Fibroblast of skin of right quadriceps (primary cell): ENCODE results near the gene CYTH4.

Experiments
- DNase-seq: peaks from one replicate; pipeline ENCODE4 v3.0.0-alpha.2; 2013

The CYTH4 gene

DNA sequence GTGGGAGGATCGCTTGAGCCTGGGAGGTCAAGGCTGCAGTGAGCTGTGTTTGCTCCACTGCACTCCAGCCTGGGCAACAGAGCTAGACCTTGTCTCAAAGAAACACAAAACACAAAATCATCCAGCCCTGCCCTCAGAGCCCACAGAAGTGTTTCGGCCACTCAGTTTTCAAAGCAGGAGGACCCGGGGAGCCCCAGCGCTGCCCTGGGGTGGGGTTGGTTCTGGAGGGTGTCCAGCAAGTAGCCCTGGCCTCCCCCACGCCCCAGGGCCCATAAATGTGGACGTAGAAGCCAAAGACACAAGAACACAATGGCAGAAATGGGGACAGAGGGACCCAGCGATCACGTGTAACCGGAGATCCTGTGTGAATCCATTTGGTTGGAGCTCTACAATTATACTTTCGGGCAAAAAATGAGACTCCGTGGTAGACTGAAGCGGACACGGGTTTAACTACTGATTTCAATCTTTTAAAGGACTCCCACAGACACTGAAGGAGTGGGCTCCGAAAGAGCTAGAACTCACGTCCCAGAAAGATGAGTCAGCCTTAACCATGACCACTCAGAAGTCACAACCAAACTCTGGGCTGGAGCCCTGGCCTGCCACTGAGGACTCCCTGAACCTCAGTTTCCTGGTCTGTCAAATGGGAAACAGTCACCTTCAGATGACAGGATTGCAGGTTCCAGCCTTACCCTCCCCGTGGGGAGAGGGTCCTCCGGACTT lies 9.0 kb upstream of the CYTH4 start:
- DNase-seq = peak; percentile 69

DNA sequence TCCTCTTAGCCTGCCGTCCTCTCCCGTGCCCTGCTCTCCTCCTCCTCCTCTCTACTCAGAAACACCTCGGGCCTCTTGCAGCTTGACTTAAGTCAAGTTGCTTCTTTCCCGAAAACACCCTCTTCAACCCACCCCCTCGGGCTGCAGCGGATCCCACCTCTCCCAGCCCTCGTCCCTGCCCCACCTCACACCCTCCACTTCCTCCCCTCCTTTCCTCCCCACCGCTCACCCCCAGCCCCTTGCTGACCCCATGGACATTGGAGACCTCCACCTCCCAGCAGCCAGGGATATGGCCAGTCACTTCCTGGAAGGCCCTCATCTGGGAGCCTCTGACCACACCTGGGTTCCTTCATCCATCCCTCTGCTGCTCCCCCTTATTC lies 8.5 kb upstream of the CYTH4 start:
- no peak for DNase-seq

DNA sequence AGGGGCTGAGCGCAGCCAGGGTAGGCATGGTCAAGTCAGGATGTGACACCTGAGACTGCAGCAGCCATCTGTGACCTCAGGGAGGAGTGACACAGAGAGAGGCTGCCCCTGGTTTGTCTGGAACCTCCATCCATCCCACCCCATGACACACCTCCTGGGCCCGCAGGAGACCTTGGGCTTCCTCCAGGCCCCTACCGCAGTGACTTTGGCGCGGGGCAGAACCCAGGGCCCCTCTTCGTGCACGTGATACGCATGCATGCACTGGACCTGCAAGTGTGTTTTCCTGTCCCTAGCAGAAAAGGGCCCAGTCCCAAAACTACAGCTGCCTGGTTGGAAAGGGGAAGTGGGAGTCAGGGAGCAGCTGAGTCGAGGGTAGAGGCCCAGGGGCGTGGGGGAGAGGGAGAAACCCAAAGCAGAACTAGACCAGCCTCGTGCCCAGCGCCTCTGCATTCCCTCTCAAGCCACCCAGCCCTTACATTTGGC lies 7.9 kb upstream of the CYTH4 start:
- DNase-seq = no peak

DNA sequence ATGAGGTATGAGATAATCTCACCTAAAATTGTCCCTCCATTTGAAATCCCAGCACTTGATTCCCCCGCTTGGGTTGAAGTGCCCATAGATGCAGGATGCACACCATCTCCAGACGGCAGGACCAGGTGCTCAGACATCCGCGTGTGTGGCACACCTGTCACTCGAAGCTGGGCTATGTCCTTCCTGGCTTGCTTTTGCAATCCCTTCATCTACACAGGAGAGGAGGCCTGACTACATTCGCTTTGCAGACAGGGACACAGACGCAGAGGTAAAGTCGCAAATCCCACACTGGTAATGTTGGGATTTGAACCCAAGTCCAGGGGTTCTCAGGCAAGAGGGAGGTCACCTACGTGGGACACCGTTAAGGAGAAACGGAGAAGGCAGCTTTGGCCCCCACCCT lies 7.2 kb upstream of the CYTH4 start:
- no peak for DNase-seq

DNA sequence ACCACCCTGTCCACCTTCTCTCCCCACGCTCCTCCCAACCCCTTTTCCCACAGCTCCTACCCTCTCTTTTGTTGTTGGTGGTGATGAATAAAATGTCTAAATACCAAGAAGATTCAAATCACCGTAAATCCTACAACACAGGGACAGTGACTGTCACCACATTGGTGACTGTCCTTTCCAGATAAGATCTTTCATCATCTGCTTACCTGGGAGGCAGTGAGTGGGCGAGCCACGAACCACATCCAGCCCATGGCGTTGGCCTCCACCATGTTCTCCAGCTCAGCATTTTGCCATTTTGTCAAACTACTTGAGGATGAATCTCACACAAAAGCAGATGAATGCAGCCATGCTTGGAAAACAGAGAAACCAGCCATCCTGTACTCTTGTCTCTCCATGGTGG lies 6.7 kb upstream of the CYTH4 start:
- no peak for DNase-seq

DNA sequence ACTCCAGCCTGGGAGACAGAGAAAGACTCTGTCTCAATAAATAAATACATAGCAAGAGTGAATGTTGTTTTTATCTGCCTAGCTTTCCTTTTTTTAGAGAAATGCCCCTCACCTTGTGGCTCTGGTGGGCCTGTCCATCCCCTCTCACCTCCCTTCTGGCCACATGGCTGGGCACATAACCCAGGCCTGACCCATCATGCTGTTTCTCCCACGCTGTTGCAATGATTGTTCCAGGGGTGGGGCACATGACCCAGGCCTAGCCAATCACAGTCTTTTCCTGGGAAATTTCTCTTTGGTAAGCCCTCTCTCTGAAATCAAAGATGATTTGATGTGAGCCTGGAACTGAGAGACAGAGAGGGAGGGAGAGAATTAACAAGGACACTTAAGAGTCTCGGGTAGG lies 5.5 kb upstream of the CYTH4 start:
- DNase-seq = no peak

DNA sequence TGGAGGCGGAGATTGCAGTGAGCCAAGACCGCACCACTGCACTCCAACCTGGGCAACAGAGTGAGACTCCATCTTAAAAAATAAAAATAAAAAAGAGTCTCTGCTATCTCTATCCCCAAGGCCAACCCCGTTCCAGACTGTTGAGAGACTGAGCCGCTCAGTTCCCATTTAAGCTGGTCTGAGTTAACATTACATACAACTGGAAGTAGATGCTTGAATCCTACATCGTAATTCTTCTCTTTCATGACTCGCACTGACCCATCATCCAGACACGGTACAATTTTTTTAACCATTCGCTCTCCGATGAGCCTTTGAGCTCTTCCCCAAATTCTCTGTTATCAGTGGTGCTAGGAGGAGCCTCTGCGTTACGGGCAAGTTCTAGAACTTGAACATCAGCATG lies 4.9 kb upstream of the CYTH4 start:
- peak; percentile 10 for DNase-seq

DNA sequence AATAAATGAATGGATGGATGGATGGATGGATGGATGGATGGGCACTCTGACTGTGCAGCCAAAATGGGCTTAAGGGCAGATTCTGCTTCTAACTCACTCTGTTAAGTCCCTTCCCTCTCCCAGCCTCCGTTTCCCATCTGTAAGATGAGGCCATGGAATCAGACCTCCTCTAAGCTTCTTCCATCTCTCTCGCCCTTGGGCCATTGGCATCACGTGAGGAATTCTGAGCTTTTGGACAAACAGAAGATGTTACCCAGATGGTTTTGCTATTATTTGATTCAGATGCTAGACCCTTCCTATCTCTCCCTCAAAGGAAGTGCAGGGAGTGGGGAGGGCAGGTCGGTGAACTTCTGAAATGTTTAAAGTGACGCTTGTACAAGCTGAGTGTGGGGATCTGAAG lies 4.0 kb upstream of the CYTH4 start:
- DNase-seq = no peak

DNA sequence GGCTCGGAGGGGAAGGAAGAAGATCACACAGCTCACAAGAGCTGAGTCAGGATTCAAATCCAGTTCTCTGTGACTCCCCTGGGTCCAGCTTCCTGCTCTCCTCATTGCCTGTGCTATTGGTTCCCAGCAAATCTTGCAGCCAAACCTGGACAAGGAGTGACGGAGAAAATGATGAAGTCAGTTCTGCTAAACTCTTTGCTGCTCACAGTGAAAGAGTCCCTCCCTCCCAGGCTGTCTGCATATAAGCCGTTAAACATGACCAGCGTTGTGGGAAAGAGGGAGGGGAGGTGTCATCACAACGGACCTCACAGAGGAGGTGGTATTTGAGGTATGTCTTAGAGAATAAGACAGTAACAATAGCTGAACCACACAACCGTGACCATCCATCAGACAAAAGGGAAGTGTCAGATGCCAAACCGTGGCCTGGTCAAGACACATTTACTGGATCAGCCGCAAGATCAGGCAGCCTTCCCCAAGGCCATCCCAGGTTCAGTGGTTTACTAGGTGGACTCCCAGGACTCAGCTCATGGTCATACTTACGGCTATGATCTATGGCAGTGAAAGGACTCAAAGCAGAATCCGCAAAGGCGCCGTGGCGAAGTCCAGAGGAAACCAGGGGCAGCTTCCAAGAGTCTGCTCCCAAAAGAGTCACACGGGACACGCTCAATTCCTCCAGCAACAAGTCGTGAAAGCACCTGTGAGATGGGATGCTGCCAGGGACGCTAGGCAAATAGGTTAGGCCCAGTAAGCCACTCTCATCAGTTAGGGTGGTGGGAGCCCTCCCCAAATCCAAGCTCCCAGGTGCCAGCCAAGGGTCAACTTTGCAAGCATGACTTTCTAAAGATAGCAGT lies 2.8 kb upstream of the CYTH4 start:
- DNase-seq = peak; percentile 30

DNA sequence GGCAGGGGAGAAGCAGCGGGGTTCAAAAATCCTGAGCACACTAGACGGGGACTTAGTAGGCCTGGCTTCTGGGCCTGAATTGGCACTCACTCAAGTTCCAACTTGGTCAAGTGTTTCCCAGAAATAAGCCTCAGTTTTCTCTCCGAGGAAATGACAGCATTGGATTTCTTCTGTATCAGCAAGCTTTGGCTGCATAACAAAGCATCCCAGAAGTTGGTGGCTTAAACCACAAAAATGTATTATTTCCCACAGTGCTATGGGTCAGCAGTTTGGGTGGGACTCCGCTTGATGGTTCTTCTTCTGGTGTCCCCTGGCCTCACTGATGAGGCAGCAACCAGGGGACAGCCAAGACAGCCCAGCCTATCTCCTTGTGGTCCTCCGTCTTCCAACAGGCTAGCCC lies 1.6 kb upstream of the CYTH4 start:
- no peak for DNase-seq

DNA sequence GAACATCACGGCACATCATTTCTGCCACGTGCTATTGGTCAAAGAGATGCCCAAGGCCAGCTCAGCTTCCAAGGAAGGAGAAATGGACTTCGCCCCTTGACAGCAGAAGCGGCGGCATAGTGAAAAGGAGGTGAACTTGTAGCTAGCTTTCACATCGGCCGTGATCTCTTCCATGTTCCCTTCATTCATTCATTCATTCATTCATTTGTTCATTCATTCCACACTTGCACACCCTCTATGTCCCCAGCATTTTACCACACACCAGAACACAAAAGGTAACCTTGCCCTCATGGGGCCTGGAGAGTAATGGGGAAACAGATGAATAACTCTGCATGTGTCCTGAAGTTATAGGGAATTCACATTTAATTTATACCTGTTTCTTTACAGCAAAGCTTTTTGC lies 1.1 kb upstream of the CYTH4 start:
- no peak for DNase-seq

DNA sequence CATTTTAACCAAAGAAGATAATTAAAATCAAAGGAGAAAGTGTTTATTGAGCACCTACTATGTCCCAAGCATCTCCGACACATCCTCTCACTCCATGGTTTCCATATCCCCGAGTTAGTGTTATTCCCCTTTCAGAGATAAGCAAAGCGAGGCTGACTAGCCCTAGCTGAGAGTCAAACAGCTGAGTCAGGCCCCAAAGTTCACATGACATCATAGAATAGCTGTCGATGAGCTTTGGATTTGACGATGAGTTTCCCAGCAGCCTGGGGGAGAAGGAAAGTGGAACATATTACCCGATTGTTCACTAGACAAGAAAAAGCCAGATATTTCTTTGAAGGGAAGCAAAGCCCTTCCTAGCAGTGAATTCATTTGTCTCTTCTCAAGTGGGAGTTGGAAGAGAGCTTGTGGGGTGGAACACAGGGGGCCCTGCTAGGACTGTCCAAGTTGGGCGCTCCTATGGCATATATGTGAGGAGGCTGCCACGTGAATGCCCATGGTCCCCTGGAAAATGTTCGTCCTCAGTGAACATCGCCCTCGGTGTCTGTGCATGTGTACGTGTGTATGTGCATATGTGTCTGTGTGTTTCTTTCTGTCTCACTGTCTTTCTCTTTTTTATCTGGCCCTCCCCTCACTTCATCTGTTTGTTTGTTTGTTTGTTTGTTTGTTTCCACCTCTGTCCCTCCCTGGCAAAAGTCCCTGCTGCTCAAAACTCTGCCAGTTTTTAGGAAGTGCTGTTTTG lies 493 bp upstream of the CYTH4 start:
- DNase-seq = no peak

DNA sequence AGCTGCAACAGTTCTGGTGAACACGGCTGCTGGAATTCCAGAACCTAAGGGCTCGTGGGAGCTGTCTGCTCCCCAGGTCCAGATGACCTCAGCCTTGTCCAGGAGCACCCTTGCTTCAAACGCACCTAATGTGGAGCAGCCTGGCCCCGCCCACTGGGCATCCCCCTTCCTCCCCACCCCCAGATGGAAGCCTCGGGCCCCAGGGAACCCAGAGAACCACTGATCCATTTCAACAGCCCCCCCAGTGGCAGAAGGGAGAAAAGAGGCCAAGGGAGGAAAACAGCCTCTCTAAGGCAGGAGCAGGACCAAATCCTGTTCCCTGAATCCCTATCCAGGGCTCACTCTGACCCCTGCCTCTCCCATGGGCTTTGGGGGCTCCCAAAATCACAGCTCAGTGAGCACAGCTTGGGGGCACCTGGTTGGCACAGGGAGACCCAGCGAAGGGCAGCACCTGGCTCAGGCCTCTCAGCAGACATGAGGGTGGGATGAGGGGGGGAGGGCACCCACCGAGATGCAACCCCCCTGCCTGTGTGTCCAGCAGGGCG lies 1.2 kb downstream of the CYTH4 start:
- DNase-seq = no peak

DNA sequence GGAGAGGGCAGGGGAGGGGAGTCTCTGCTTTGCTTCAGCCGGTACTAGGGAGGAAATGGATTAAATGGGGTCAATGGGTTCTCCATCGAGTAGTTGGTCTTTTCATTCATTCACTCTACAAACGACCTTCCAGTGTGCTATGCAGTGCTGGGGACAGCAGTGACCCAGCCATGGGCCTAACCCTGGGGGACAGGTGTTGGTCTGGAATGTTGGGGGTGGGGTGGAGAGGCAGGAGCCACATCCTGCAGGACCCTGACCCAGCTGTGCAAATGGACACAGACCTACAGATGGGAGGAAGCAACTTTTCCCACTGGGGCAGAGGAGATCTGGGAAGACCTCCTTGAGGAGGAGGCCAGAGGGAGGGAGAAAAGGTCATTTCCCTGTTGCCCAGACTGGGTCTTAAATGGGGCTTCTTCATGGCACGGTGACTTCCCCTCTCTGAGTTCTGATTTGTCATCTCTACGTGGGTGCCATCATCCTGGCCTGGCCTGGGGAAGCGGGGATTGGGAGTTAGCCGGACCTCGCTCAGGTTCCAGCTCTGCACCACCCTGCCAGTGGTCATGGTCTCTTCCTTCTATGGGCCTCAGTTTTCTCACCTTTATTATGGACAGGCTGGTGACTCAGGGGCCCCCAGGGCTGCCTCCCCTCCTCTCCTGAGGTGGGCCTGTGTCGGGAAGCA lies 2.0 kb downstream of the CYTH4 start:
- DNase-seq = no peak

DNA sequence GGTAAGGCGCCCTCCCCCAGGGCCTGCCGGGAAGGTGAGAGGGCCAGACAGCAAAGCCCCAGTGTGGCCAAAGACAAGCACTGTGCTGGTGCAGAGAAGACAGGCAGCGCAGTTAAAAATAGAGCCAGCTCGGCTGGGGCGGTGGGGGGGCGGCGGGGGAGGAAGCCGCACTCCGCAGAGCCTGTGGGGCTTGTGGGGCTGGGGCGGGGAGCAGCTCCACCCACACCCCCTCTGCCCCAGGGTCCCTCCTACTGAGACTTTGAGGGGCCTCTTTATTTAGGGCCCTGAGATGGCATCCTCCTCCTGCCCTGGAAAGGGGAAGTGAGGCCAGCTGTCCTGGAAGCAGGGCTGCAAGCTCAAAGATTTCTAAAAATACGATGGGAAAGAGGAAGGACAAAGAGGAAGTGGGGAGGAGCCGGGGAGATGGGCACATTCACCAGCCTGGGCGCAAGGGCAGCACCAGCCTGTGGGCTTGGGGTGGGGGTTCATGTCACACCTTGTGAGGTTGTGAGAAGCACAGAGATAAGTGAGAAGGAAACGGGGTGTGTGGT lies 2.6 kb downstream of the CYTH4 start:
- DNase-seq = no peak

DNA sequence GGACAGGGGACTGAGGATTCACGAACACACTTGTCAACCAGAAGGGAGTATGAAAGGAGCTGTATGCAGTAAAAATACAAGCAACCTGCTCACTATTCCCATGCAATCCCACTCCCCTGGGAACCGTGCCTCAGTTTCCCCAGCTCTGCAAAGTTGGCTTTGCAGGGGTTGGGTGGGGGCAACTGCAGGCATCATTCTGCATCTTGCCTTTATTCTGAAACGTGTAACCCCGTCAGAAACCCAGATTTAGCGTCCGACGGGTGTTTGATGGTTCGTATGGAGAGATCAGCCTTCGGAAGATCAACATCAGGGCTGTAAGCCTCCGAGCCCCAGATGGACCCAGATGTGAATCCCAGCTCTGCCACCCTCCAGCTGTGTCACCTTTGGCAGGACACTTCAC lies 3.6 kb downstream of the CYTH4 start:
- no peak for DNase-seq

DNA sequence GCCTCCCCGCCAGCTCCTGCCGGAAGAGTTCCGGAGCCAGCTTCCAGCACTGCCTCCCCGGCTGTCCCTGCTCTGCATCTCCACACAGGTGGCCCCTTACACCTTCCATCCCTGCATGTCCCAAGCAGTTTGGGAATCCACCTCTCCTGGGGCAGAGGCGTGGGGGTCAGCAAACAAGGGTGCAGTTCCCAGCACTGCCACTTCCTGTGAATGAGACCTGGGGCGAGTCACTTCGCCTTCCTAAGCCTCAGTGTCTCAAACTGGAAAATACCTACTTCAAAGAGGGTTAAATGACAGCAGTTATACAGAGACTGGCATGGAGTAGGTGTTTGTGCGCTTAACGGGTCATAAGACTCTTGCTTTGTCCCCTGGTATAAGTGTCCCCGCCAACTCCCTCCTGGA lies 5.2 kb downstream of the CYTH4 start:
- DNase-seq = no peak

DNA sequence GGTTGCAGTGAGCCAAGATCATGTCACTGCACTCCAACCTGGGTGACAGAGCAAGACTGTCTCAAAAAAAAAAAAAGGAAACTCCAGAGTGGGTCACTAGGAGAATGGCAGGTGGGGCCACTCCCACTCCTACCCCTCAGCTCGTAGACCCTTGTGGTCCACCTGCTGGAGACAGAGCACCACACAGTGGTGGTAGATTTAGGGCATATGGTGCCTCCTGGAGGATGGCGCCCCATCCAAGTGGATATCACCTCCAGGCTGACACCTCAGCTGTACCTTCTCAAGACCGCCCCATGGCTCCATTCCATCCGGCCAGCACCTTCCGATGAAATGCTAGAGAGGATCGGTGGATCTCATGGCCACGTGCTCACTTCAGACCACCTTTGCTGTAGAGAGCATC lies 6.2 kb downstream of the CYTH4 start:
- DNase-seq = no peak

DNA sequence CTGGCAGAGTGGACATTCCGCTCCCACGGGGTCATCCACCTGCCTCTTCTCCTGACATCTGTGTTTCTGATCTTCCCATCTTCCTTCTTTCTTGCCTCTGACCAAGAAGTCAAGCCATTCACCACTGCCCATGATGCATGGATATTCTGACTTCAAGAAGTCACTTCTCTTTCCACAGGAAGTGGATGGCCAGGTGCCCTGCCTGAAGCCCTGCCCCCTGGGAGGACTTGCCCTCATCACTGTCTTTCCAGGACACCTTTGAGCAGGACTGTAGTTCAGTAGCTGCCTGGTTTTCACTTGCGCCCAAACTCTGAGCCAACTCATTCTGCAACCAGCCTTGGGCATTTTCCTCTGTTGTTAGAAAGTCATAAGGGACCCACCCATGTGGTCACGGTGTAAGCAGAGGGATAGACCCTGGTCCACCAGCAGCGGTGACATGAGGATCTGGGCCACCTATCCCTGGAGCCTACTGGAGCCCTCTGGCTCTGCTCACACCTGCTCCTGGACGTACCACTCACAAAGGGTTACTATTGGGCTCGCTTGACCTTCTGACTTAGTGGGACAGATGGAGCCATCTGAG lies 6.9 kb downstream of the CYTH4 start:
- DNase-seq = no peak

DNA sequence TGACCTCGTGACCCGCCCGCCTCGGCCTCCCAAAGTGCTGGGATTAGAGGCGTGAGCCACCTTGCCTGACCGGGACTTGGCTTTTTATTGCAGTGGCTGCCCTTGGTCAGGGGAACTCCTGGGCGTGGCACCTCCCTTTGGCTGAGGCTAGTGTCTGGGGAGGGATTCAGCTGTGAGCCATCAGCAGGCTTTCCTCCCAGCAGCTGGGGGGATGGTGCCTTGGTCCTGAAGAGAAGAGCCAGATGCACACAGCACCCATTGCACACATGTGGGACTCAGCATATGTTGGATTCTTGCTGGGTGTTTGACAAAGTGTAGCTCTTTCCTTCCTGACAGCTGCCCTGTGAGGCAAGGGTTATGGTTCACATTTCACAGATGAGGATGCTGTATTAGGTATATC lies 8.4 kb downstream of the CYTH4 start:
- peak; percentile 36 for DNase-seq

DNA sequence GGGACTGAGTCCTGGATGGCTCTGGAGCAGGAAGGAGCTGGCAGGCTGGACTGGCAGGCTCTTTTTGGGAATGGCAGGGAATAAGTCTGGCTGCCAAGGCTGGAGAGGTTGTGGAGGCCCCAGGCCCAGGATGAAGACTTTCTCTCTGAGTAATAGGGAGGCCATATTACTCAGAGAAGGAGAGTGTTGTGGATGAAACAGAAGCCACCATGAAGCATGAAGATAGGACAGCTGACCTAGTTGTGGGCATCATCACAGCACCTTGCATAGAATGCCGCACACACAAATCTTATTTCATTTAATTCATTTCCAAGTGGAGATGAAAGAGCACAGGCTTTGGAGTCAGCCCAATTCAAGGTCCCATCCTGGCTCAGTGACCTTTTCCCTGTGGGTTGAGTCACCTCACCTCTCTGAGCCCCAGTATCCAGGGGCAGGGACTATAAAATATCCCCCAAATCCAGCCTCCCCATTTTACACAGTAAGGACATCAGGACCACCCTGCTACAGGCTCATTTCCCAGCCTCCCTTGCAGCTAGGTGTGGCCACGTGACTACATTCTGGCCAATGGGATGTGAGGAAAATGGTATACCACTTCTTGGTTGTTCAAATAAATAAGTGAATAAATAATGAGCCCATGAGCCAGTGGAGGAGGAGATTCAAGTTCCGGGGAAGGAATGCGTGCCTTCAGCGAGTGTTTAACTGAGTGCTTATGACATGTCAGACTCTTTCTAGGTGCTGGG lies 9.4 kb downstream of the CYTH4 start:
- DNase-seq = no peak
